Measurements from ENCODE around the gene MAB21L3.

- no peak for TF ChIP-seq RAD21 (IDR thresholded peaks at IDR 0.05)
- TF ChIP-seq CTCF (IDR thresholded peaks at IDR 0.05; ENCODE audit: low read depth, low read length, missing input control) = no peak
- no peak for TF ChIP-seq RXRA (IDR thresholded peaks at IDR 0.05)
- TF ChIP-seq REST (IDR thresholded peaks at IDR 0.05) = no peak
- TF ChIP-seq TAF1 (conservative IDR thresholded peaks at IDR 0.05) = no peak
- no peak for TF ChIP-seq MAX (IDR thresholded peaks at IDR 0.05)
- TF ChIP-seq HNF4G (IDR thresholded peaks at IDR 0.05) = no peak
- TF ChIP-seq GABPA (IDR thresholded peaks at IDR 0.05 in 1 of 2, conservative IDR thresholded peaks at IDR 0.05 in 1 of 2) = no peak
- no peak for TF ChIP-seq ATF3 (IDR thresholded peaks at IDR 0.05)
- no peak for TF ChIP-seq EGR1 (IDR thresholded peaks at IDR 0.05; ENCODE audit: low read depth in 2 of 2)
- no peak for TF ChIP-seq YY1 (IDR thresholded peaks at IDR 0.05)
- no peak for TF ChIP-seq ZBTB33 (IDR thresholded peaks at IDR 0.05)
- TF ChIP-seq SP1 (IDR thresholded peaks at IDR 0.05) = no peak
Observed at GRCh38 chr1:116104667-116105066, 6.5 kb upstream of the MAB21L3 start.
